ENCODE results near the gene CYP26B1. TPM values are rescaled to one million over a fixed set of nuclear protein-coding genes. Genes with fewer than 3 reads are reported as not detected.

The CYP26B1 gene
- polyA plus RNA-seq, 3 donors = not detected

DNA sequence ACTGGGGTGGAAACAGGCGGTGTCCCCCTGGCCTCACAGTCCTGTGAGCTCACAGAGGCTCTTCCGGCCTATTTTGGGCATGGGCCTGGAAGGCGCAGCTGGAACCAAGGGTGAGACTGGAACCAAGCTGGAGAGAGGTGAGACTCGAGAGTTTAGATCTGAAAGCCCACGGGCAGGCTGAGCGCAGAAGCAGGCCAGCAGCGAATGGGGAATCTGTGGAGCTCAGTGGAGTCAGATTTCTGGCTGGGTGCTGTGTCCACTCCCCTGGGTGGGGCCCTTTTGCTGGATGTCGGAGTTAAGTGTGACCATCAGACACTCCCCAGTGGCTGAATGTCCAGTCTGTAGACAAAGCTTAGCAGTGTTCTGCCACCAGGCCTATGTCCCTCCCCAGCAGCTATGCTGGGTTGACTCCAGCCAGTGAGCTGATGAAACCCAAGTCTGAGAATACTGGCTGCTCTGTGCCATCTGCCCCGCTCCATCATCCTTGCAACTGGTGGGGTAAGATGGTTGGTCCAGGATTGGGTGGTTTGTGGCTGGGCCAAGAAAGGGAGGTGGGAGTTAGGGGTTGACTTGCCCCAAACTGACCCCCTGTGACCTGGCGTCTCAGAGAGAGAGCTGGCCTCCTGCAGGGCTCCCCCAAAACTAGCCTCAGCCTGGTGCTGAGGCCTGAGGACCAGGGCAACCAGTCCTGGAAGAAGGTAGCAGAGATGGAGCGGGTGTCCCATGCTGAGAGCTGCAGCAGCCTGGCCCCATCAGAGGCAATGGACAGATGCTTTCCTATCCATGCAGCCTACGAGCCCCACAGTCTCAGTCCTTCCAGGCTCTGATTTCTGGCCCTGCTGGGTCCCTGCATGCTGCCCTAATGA is 34.4 kb downstream of the CYP26B1 start:
- no peaks in the 10 kb centered on the region for H3K27me3 ChIP-seq (ENCODE audit: control insufficient read depth in 2 of 2, insufficient read depth in 2 of 2, low read length in 2 of 2)
- H3K4me2 ChIP-seq (replicated peaks; ENCODE audit: extremely low read depth, low read length, poor library complexity, severe bottlenecking) = no peak overlapping the region
- Mint-ChIP-seq H3K36me3 (no peaks in the 10 kb centered on the region), H3K4me3 (no peak overlapping the region), H3K9me3 (peaks cover 2 to 15% (median 7%) of the 10 kb centered on the region in 7 donors), H3K4me1 (no peaks in the 10 kb centered on the region), H3K27me3 (ENCODE audit: low read depth in 3 of 3) (peaks cover 0 to 10% (median 2%) of the 10 kb centered on the region in 3 donors), H3K27ac (no peak overlapping the region)
- H3K9me3 ChIP-seq (replicated peaks in 1 of 2; ENCODE audit: control insufficient read depth in 1 of 2, insufficient read depth in 1 of 2, low read length in 2 of 2) = peaks cover 0 to 6% of the 10 kb centered on the region in 2 donors
- WGBS (ENCODE audit: insufficient coverage) = 92% methylated on average over 11 of the region's 12 CpGs
- no peaks in the 10 kb centered on the region for H3K79me2 ChIP-seq (ENCODE audit: insufficient read depth, low read length)
- H3K9ac ChIP-seq (ENCODE audit: insufficient read depth, low read length, poor library complexity, severe bottlenecking) = no peak overlapping the region
- H4K20me1 ChIP-seq (ENCODE audit: insufficient read depth, low read length) = no peaks in the 10 kb centered on the region
- intact Hi-C loops (cut with micrococcal nuclease) = no loop called here
- no peaks in the 10 kb centered on the region for H3K4me1 ChIP-seq (ENCODE audit: control insufficient read depth in 1 of 2, insufficient read depth in 2 of 2, low read length in 2 of 2)
- no peaks in the 10 kb centered on the region for H3K36me3 ChIP-seq (replicated peaks in 1 of 2; ENCODE audit: control insufficient read depth in 1 of 2, insufficient read depth in 2 of 2, low read length in 2 of 2)
- no peak for DNase-seq
- no peak overlapping the region for H3K4me3 ChIP-seq (replicated peaks in 1 of 3; ENCODE audit: low read depth in 2 of 3, low read length in 3 of 3)
- no peak overlapping the region for H2AFZ ChIP-seq (ENCODE audit: insufficient read depth, low read depth, low read length, poor library complexity, severe bottlenecking)
- H3K27ac ChIP-seq (ENCODE audit: low read depth in 1 of 2, low read length in 2 of 2) = no peak overlapping the region
- TF ChIP-seq, protein P1, sequence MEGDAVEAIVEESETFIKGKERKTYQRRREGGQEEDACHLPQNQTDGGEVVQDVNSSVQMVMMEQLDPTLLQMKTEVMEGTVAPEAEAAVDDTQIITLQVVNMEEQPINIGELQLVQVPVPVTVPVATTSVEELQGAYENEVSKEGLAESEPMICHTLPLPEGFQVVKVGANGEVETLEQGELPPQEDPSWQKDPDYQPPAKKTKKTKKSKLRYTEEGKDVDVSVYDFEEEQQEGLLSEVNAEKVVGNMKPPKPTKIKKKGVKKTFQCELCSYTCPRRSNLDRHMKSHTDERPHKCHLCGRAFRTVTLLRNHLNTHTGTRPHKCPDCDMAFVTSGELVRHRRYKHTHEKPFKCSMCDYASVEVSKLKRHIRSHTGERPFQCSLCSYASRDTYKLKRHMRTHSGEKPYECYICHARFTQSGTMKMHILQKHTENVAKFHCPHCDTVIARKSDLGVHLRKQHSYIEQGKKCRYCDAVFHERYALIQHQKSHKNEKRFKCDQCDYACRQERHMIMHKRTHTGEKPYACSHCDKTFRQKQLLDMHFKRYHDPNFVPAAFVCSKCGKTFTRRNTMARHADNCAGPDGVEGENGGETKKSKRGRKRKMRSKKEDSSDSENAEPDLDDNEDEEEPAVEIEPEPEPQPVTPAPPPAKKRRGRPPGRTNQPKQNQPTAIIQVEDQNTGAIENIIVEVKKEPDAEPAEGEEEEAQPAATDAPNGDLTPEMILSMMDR (IDR thresholded peaks at IDR 0.05) = no peak

DNA sequence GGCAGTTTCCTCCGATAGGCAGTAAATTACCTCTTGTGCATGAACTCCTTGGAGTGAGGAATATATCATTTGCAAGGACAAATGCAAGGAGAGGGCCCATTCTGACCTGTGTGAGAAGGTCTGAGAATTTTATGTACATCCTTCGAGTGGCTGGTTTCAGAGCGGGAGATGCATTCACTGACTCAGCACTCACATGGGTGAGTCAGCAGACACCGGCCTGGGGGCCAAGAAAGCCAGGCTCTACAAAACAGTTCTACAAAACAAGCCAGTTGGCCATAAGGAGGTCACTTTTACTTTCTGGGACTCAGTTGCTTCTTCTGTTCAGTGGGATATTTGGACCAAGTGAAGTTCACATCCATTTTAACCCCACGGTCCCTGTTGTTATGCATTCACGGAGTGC is 35.3 kb downstream of the CYP26B1 start:
- WGBS (ENCODE audit: insufficient coverage) = 97% methylated on average over 5 of the region's 6 CpGs
- intact Hi-C loops (cut with micrococcal nuclease) = no loop called here
- no peaks in the 10 kb centered on the region for H4K20me1 ChIP-seq (ENCODE audit: insufficient read depth, low read length)
- H3K27ac ChIP-seq (ENCODE audit: low read depth in 1 of 2, low read length in 2 of 2) = no peak overlapping the region
- Mint-ChIP-seq H3K9me3 (peaks cover 2 to 15% (median 5%) of the 10 kb centered on the region in 7 donors), H3K27ac (no peak overlapping the region), H3K27me3 (ENCODE audit: low read depth in 3 of 3) (peaks cover 0 to 8% (median 5%) of the 10 kb centered on the region in 3 donors), H3K4me3 (no peak overlapping the region), H3K36me3 (no peaks in the 10 kb centered on the region), H3K4me1 (no peaks in the 10 kb centered on the region)
- H2AFZ ChIP-seq (ENCODE audit: insufficient read depth, low read depth, low read length, poor library complexity, severe bottlenecking) = no peak overlapping the region
- DNase-seq = no peak
- H3K79me2 ChIP-seq (ENCODE audit: insufficient read depth, low read length) = no peaks in the 10 kb centered on the region
- no peak overlapping the region for H3K9ac ChIP-seq (ENCODE audit: insufficient read depth, low read length, poor library complexity, severe bottlenecking)
- H3K27me3 ChIP-seq (ENCODE audit: control insufficient read depth in 2 of 2, insufficient read depth in 2 of 2, low read length in 2 of 2) = no peaks in the 10 kb centered on the region
- peaks cover 0 to 6% of the 10 kb centered on the region in 2 donors for H3K9me3 ChIP-seq (replicated peaks in 1 of 2; ENCODE audit: control insufficient read depth in 1 of 2, insufficient read depth in 1 of 2, low read length in 2 of 2)
- no peaks in the 10 kb centered on the region for H3K4me1 ChIP-seq (ENCODE audit: control insufficient read depth in 1 of 2, insufficient read depth in 2 of 2, low read length in 2 of 2)
- H3K4me2 ChIP-seq (replicated peaks; ENCODE audit: extremely low read depth, low read length, poor library complexity, severe bottlenecking) = no peak overlapping the region
- TF ChIP-seq, protein P1 (IDR thresholded peaks at IDR 0.05) = no peak
- no peaks in the 10 kb centered on the region for H3K36me3 ChIP-seq (replicated peaks in 1 of 2; ENCODE audit: control insufficient read depth in 1 of 2, insufficient read depth in 2 of 2, low read length in 2 of 2)
- no peak overlapping the region for H3K4me3 ChIP-seq (replicated peaks in 1 of 3; ENCODE audit: low read depth in 2 of 3, low read length in 3 of 3)
